Measurements from ENCODE around the gene PCDH9. TPM values are rescaled to one million over a fixed set of nuclear protein-coding genes. Genes with fewer than 3 reads are reported as not detected.

The PCDH9 gene
- polyA plus RNA-seq, 1 experiment = 3.3 TPM

DNA sequence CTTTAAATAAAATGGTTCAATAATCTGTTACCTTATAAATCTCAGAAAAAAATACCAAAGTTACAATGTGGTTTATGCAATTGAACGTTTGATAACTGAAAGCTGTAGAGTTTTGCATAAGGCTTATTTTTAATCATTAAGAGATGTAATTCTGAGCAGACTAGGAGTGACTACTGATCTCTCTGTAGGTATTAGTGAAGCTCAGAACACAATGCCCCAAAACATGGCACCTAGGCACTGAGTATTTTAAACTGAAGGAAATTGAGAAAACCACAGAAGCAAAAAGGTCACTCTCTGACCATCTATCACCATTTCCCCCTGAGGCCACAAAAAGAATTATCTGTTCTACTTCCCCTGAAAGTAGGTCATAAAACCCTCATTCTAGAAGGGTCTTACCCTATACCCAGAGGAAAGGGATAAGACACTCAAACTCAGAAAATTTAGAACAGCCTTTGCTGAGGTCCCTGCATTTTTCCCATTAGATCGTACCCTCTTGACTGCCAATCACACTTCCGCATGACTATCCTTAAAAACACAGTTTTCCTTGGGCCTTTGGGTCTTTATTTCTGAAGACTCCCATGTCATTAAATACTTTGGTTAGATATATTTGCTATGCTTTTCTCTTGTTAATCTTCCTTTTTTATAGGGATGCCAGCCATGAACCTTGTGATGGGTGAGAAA, 158.1 kb downstream of the PCDH9 start:
- TF ChIP-seq, protein P1, sequence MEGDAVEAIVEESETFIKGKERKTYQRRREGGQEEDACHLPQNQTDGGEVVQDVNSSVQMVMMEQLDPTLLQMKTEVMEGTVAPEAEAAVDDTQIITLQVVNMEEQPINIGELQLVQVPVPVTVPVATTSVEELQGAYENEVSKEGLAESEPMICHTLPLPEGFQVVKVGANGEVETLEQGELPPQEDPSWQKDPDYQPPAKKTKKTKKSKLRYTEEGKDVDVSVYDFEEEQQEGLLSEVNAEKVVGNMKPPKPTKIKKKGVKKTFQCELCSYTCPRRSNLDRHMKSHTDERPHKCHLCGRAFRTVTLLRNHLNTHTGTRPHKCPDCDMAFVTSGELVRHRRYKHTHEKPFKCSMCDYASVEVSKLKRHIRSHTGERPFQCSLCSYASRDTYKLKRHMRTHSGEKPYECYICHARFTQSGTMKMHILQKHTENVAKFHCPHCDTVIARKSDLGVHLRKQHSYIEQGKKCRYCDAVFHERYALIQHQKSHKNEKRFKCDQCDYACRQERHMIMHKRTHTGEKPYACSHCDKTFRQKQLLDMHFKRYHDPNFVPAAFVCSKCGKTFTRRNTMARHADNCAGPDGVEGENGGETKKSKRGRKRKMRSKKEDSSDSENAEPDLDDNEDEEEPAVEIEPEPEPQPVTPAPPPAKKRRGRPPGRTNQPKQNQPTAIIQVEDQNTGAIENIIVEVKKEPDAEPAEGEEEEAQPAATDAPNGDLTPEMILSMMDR (IDR thresholded peaks at IDR 0.05; ENCODE audit: low read depth, low read length) = no peak
- ChIA-PET CTCF (interaction anchor here (0.7 kb wide), 2 partner anchors 27 to 1640 kb away, joined by 3 read pairs; no protein-coding TSS in a partner anchor), POLR2A (no interaction called here)
- no peak for DNase-seq (ENCODE audit: low read depth, low spot score)
- Histone ChIP-seq H3K9me3 (ENCODE audit: control insufficient read depth, insufficient read depth, low read length) (no peaks in the 10 kb centered on the region), H3K4me3 (ENCODE audit: low read depth, low read length) (no peak overlapping the region), H3K27ac (ENCODE audit: low read depth, low read length) (no peak overlapping the region), H3K27me3 (ENCODE audit: control insufficient read depth, insufficient read depth, low read length) (no peaks in the 10 kb centered on the region)

DNA sequence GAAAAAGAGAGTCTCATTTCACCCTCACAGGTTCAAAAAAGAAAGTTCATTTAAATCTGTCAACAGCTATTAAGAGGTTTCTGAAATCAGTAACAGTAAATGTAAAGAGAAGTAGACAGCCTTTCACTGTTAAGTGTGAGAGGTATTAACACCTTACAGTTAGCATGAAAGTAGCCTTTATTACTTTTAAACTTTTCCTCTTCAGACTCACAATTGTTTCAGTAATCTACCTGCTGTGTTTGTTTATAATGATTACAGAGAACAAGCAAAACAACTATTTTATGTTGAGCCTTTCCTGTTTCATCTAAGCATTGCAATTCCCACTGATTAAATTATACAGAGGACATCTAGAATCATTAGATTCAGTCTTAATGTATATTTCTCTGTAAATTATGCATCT, 159.8 kb downstream of the PCDH9 start:
- no peak overlapping the region for H3K27ac ChIP-seq (ENCODE audit: low read depth, low read length)
- CTCF ChIA-PET = no interaction called here
- H3K27me3 ChIP-seq (ENCODE audit: control insufficient read depth, insufficient read depth, low read length) = no peaks in the 10 kb centered on the region
- TF ChIP-seq, protein P1 (IDR thresholded peaks at IDR 0.05; ENCODE audit: low read depth, low read length) = no peak
- POLR2A ChIA-PET = no interaction called here
- no peak for DNase-seq (ENCODE audit: low read depth, low spot score)
- H3K9me3 ChIP-seq (ENCODE audit: control insufficient read depth, insufficient read depth, low read length) = no peaks in the 10 kb centered on the region
- no peak overlapping the region for H3K4me3 ChIP-seq (ENCODE audit: low read depth, low read length)

DNA sequence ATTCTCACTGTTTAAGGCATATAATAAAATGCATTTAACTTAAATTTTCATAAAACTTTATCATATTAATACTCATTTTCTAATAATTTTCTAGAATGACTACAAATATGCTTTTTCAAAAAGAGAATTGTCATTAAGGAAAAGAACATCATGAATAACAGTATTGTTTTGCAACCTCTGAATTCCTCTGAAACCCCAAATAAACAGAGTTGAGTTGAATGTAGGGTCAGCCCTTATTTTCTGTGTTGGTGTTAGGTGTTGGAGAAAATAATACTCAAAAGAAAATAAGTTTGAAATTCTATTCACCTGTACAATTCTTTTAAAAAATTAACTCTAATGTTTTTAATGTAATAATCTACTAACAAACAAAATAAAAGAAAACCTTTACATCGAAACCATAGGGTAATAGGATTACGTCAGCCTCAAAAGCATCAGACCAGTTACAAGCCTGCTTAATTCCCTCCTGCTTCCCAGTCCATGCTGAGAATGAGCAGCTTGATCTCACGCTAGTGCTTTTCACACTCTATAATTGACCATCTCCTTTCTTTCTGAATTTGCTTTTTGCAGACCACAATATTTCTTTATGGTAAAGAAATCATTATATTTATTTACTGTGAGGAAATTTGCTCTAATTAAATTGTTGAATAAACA, 160.9 kb downstream of the PCDH9 start:
- CTCF ChIA-PET = no interaction called here
- TF ChIP-seq, protein P1 (IDR thresholded peaks at IDR 0.05; ENCODE audit: low read depth, low read length) = no peak

DNA sequence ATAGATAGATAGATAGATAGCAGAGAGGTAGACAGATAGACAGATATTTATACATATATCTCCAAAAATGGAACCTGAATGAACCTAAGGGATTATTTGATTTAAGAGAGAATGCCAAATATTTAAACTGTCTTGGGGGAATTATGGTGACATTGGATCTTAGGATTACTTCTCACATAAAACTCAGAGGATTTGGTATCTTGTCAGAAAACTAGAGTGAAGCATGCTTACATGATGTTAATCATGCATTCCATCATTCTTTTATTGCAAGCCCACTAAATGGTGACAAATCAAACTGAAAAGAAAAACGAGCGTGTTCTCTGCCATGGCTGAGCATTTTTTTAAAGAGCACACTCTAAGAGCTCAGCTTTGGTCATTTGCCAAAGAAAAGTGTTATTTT, 165.2 kb downstream of the PCDH9 start:
- no peaks in the 10 kb centered on the region for H3K9me3 ChIP-seq (ENCODE audit: control insufficient read depth, insufficient read depth, low read length)
- no peak for DNase-seq (ENCODE audit: low read depth, low spot score)
- ChIA-PET CTCF (no interaction called here), POLR2A (no interaction called here)
- TF ChIP-seq, protein P1 (IDR thresholded peaks at IDR 0.05; ENCODE audit: low read depth, low read length) = no peak
- H3K27me3 ChIP-seq (ENCODE audit: control insufficient read depth, insufficient read depth, low read length) = no peaks in the 10 kb centered on the region
- no peak overlapping the region for H3K27ac ChIP-seq (ENCODE audit: low read depth, low read length)
- no peak overlapping the region for H3K4me3 ChIP-seq (ENCODE audit: low read depth, low read length)

More for the DNA sequence above, 160.9 kb downstream of the PCDH9 start:
- no peaks in the 10 kb centered on the region for H3K9me3 ChIP-seq (ENCODE audit: control insufficient read depth, insufficient read depth, low read length)
- H3K4me3 ChIP-seq (ENCODE audit: low read depth, low read length) = no peak overlapping the region
- H3K27ac ChIP-seq (ENCODE audit: low read depth, low read length) = no peak overlapping the region
- POLR2A ChIA-PET = no interaction called here
- no peak for DNase-seq (ENCODE audit: low read depth, low spot score)
- no peaks in the 10 kb centered on the region for H3K27me3 ChIP-seq (ENCODE audit: control insufficient read depth, insufficient read depth, low read length)

DNA sequence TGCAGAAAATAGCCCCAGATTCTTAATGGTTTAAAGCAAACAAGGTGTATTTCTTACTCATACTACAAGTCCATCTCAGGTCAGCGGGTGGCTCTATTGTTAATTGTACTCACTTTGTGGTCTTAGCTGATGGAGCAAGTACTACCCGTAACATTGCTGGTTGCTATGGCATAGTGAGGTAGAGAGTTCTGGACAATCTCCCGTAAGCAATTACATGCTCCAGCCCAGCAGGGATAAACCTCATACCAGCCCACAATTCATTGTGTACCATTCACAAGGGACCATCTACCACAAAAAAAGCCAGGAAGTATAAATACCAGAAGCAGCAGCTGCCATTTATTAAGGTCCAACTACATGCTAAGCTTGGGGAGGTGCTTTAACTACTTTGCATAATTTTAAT, 167.1 kb downstream of the PCDH9 start:
- no peak overlapping the region for H3K4me3 ChIP-seq (ENCODE audit: low read depth, low read length)
- TF ChIP-seq, protein P1 (IDR thresholded peaks at IDR 0.05; ENCODE audit: low read depth, low read length) = no peak
- H3K27me3 ChIP-seq (ENCODE audit: control insufficient read depth, insufficient read depth, low read length) = no peaks in the 10 kb centered on the region
- ChIA-PET CTCF (no interaction called here), POLR2A (no interaction called here)
- H3K27ac ChIP-seq (ENCODE audit: low read depth, low read length) = no peak overlapping the region
- no peak for DNase-seq (ENCODE audit: low read depth, low spot score)
- no peaks in the 10 kb centered on the region for H3K9me3 ChIP-seq (ENCODE audit: control insufficient read depth, insufficient read depth, low read length)

Data from AG04450 (cell line).